ENCODE results near the gene HS6ST2. TPM values are rescaled to one million over a fixed set of nuclear protein-coding genes. Genes with fewer than 3 reads are reported as not detected.
A peak's percentile ranks its signal among the peaks of the same experiment; 100 is the strongest.

The HS6ST2 gene
- total and polyA plus RNA-seq, 11 donors: 0.05 to 0.54 (median 0.17) TPM; not detected in 3

- H3K4me3 ChIP-seq: no peak overlapping the region
- H3K4me1 ChIP-seq: no peaks in the 10 kb centered on the region
- no peak overlapping the region for H3K27ac ChIP-seq
- no peak for TF ChIP-seq POLR2A (IDR thresholded peaks at IDR 0.05)
- TF ChIP-seq CTCF (IDR thresholded peaks at IDR 0.05): no peak
- H3K9me3 ChIP-seq: no peaks in the 10 kb centered on the region
- peaks cover 0 to 29% (median 0%) of the 10 kb centered on the region in 9 donors for H3K27me3 ChIP-seq
- WGBS, 4 donors: 66 to 94% (median 85%) methylated on average over 4 of the region's 4 CpGs
- no peak for ATAC-seq
- intact Hi-C loops (cut with DNase I): loop anchor here in 1 of 10 donors (10.0 kb wide), 1 partner anchor 221 kb away; no protein-coding TSS in a partner anchor
- no peak for DNase-seq
- no peaks in the 10 kb centered on the region for H3K36me3 ChIP-seq
Observed at GRCh38 chrX:132965461-132965860, 7.0 kb upstream of the HS6ST2 start.

GRCh38 chrX:132961511-132961910, 3.1 kb upstream of the HS6ST2 start:
- WGBS, 4 donors: 60 to 100% (median 82%) methylated on average over 1 of the region's 1 CpG
- Histone ChIP-seq H3K27ac (no peak overlapping the region), H3K4me3 (no peak overlapping the region), H3K36me3 (no peaks in the 10 kb centered on the region), H3K27me3 (peaks cover 0 to 56% (median 20%) of the 10 kb centered on the region in 9 donors), H3K4me1 (peaks cover 0 to 16% (median 2%) of the 10 kb centered on the region in 12 donors), H3K9me3 (peaks cover 0 to 4% (median 0%) of the 10 kb centered on the region in 12 donors)
- ATAC-seq (no peak), DNase-seq (no peak)
- TF ChIP-seq CTCF (IDR thresholded peaks at IDR 0.05): no peak
- no peak for TF ChIP-seq POLR2A (IDR thresholded peaks at IDR 0.05)
- intact Hi-C loops (cut with DNase I): loop anchor here in 1 of 10 donors (10.0 kb wide), 1 partner anchor 217 kb away; no protein-coding TSS in a partner anchor

- TF ChIP-seq CTCF (IDR thresholded peaks at IDR 0.05) (no peak), POLR2A (IDR thresholded peaks at IDR 0.05) (no peak)
- Histone ChIP-seq H3K4me1 (peaks cover 0 to 20% (median 2%) of the 10 kb centered on the region in 12 donors), H3K36me3 (no peaks in the 10 kb centered on the region), H3K27ac (no peak overlapping the region), H3K4me3 (peak overlapping the region; percentile 14 to 55 (median 45)), H3K27me3 (peaks cover 0 to 68% (median 20%) of the 10 kb centered on the region in 9 donors), H3K9me3 (peaks cover 0 to 4% (median 0%) of the 10 kb centered on the region in 12 donors)
- peak in 1 of 4 donors; percentile 63 for ATAC-seq
- intact Hi-C loops (cut with DNase I): loop anchor here in 5 of 10 donors (5.0 to 10.0 kb wide), 2 partner anchors 213 to 215 kb away; no protein-coding TSS in a partner anchor
- WGBS, 4 donors: 1 to 50% (median 19%) methylated on average over 61 to 86 of the region's 87 CpGs
- DNase-seq: no peak
Observed at GRCh38 chrX:132957211-132958090, 978 bp downstream of the HS6ST2 start.
